ENCODE results near the gene ADAP1.

Gene ADAP1

GRCh38 chr7:877312-878232, 76.9 kb downstream of the ADAP1 start:
- no peak for TF ChIP-seq CTCF (IDR thresholded peaks at IDR 0.05; ENCODE audit: low read depth, low read length)
- peak overlapping the region; percentile 82 for H3K4me3 ChIP-seq (ENCODE audit: low read depth, low read length)

GRCh38 chr7:876972-877311, 77.5 kb downstream of the ADAP1 start:
- TF ChIP-seq CTCF (IDR thresholded peaks at IDR 0.05; ENCODE audit: low read depth, low read length): no peak
- H3K4me3 ChIP-seq (ENCODE audit: low read depth, low read length): peak overlapping the region; percentile 82

GRCh38 chr7:876077-876971, 78.2 kb downstream of the ADAP1 start, which contains the start of gene GET4:
Gene GET4 (plus strand): TSS chr7:876554. CDS start chr7:876646, 92 bp downstream.
- no peak for TF ChIP-seq CTCF (IDR thresholded peaks at IDR 0.05; ENCODE audit: low read depth, low read length)
- H3K4me3 ChIP-seq (ENCODE audit: low read depth, low read length): peak within 1 kb of the TSS; percentile 82

GRCh38 chr7:875476-876076, 78.9 kb downstream of the ADAP1 start:
- TF ChIP-seq CTCF (IDR thresholded peaks at IDR 0.05; ENCODE audit: low read depth, low read length): no peak
- no peak overlapping the region for H3K4me3 ChIP-seq (ENCODE audit: low read depth, low read length)

DNA sequence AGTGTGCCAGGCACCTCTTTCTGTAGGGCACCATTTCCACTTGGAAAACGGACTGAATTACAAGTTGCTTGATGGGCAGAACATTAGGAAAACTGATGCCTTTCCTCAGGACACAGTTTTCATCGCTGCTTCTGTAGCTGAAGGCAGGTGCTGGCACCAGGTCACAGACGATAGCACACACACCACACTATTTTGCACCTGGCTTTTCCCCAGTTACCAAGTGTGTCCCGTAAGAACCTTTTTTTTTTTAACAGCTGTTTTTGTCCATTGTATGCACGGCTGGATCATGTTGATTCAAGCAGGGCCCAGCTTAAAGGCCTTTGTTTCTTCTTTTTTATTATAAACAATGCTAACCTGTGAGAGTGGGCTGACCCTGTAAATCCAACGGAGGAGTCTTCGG, 79.4 kb downstream of the ADAP1 start:
- no peak for TF ChIP-seq CTCF (IDR thresholded peaks at IDR 0.05; ENCODE audit: low read depth, low read length)
- H3K4me3 ChIP-seq (ENCODE audit: low read depth, low read length): no peak overlapping the region

DNA sequence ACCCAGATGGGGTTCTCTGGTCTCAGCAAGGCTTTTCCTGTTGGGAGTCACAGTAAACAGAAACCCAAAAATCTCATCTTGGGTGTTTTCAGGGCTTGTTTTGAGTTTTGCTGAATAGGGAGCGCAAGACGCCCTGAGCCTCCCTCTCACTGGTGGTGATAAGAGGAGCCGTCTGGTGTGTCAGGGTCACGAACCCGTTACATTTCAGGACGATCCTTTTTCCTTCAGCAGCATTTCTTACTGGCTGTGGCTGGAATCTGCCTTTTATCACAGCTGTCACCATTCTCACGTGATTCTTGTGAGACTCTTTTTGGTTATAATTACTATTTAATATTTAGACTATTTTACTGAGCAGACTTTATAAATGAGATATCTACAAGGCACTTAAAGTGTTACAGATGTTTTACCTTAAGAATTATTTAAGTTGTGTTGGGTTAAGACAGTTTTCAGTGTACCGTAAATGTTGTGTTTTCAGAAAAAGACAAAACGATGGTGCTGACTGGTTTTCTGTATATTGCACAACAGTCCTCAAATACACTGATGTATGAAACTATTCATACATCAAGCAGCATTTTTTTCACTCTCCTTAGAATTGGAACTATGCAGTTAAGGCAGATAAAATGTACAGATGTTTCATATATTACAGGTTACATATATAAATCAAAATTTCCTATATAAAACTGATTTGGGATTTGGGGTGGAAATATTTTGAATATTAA, 80.3 kb downstream of the ADAP1 start:
- TF ChIP-seq CTCF (IDR thresholded peaks at IDR 0.05; ENCODE audit: low read depth, low read length): no peak

More for the DNA sequence above, 80.3 kb downstream of the ADAP1 start:
- no peak overlapping the region for H3K4me3 ChIP-seq (ENCODE audit: low read depth, low read length)

All from WI38 (cell line).